AG09309 (cell line): ENCODE data around the gene ITGB5.
A peak's percentile ranks its signal among the peaks of the same experiment; 100 is the strongest.

ENCODE experiments used
- DNase-seq: peaks from one replicate; pipeline ENCODE4 v3.0.0-alpha.2; 2010; ENCODE audit warnings: low read depth
- H3K4me3 ChIP-seq: 2 replicates; pipeline ENCODE4 v1.5.1; 2011; ENCODE audit warnings: mild to moderate bottlenecking, low read depth, low read length, moderate library complexity; ENCODE audit not compliant: control insufficient read depth
- TF ChIP-seq, protein P1 (sequence below): IDR thresholded peaks from 2 replicates; pipeline ENCODE4 v1.5.1; 2011; ENCODE audit warnings: mild to moderate bottlenecking, low read depth, low read length, inconsistent platforms; ENCODE audit not compliant: insufficient read depth, control insufficient read depth; ENCODE audit errors: missing control alignments

Gene ITGB5

DNA sequence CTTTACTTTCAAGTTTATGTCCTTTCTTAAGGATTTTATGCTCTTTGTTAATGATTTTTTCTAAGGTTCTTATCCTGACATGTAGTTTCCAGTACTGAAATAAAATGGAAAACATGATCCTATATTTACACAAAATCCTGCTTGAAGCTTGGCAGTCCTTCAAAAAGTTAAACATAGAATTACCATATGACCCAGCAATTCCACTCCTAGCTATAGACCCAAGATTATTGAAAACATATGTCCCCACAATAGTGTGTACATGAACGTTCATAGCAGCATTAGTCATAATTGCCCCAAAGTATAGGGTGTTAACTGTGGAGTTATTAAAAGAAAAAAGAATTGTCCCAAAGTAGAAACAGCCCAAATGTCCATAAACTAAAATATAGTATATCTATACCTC, 33.2 kb downstream of the ITGB5 start:
- no peak overlapping the region for H3K4me3 ChIP-seq
- DNase-seq: no peak
- TF ChIP-seq, protein P1, sequence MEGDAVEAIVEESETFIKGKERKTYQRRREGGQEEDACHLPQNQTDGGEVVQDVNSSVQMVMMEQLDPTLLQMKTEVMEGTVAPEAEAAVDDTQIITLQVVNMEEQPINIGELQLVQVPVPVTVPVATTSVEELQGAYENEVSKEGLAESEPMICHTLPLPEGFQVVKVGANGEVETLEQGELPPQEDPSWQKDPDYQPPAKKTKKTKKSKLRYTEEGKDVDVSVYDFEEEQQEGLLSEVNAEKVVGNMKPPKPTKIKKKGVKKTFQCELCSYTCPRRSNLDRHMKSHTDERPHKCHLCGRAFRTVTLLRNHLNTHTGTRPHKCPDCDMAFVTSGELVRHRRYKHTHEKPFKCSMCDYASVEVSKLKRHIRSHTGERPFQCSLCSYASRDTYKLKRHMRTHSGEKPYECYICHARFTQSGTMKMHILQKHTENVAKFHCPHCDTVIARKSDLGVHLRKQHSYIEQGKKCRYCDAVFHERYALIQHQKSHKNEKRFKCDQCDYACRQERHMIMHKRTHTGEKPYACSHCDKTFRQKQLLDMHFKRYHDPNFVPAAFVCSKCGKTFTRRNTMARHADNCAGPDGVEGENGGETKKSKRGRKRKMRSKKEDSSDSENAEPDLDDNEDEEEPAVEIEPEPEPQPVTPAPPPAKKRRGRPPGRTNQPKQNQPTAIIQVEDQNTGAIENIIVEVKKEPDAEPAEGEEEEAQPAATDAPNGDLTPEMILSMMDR: no peak

DNA sequence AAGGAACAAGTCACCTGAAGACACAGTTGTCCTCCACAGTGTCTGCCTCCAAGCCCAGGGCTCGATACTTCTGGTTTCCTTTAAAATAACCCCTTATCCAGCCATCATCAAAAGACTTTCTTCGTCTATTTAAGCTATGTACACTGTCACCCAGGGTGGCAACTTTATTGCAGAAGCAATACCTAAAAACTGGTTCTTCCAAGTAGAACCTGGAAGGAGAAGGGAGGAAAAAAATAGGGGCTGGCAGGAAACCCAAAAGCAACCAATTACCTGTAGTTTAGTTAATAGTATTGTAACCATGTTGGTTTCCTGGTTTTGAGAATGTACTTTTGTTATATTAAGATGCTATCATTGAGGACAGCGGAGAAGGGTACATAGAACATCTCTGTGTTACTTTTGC, 33.7 kb downstream of the ITGB5 start:
- H3K4me3 ChIP-seq: no peak overlapping the region
- TF ChIP-seq, protein P1: no peak
- no peak for DNase-seq

DNA sequence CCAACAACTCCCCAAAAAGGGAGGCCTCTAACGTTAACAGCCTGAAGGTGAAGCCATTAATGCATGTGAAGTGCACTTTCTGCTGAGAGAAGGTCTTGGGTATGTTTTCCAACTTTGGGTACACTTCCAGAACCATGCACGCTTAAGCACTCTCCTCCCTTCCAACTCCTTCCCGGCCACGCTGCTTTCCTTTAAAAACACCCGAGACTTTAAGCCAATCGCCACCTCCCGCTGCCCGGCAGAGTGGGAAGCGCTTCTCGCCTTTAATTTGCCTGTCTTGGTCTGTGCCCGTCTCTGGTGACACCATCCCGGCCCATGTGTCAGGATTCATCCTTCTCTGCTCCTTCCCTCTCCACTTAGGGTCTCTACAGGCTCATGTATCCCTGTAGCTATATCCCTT, 35.3 kb downstream of the ITGB5 start:
- TF ChIP-seq, protein P1: no peak
- no peak for DNase-seq
- no peak overlapping the region for H3K4me3 ChIP-seq

DNA sequence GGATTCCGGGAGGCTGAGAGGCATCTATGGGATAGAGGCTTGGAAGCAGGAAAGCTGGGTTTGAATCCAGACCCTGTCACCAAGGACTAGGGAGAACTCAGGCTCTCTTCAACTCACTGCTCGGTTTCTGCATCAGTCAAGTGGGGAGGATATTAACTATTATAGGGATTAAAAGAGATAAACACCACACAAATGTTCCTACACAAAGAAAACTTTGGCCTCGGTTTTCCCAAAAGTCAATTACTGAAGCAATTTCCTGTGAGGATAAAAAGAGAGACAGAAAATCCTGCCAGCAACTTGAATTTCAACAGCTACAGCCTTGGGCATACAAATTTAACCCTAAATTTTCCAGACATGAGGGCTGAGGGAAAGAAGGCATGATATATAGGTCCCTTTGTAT, 36.0 kb downstream of the ITGB5 start:
- DNase-seq: no peak
- no peak overlapping the region for H3K4me3 ChIP-seq
- TF ChIP-seq, protein P1: no peak

DNA sequence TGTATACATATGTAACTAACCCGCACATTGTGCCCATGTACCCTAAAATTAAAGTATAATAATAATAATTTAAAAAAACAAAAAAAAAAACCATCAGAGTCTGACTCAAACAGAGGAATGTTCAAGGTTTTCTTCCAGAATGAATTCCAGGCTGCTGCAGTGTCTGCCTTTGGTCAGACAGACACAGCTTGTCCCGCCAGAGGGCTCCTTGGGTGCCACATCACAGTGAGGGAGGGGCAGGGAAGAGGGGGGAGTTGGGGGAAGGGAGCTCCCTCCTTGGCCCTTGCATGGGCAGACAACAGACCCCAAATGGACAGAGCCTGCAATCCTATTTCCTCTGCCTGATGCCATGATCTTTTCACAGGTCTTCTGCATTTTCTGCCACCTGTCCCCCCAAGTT, 36.5 kb downstream of the ITGB5 start:
- H3K4me3 ChIP-seq: no peak overlapping the region
- DNase-seq: no peak
- TF ChIP-seq, protein P1: peak; percentile 16

DNA sequence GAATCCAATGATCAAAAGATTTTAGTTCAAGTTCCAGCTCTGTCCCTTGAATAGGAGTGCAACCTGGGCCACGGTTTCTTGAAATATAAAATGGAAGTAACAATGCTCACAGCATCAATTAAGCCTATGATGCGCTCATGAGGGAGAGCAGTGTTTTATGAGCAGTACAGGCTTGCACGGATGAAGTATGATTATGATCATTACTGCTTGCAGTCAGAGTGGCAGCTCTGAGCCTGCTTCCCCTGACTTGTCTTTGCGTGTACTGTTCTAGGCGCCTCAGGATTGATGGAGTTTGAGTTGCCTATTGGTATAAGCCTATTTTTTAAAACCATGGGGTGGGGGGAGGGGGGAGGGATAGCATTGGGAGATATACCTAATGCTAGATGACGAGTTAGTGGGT, 37.0 kb downstream of the ITGB5 start:
- DNase-seq: no peak
- TF ChIP-seq, protein P1: no peak

DNA sequence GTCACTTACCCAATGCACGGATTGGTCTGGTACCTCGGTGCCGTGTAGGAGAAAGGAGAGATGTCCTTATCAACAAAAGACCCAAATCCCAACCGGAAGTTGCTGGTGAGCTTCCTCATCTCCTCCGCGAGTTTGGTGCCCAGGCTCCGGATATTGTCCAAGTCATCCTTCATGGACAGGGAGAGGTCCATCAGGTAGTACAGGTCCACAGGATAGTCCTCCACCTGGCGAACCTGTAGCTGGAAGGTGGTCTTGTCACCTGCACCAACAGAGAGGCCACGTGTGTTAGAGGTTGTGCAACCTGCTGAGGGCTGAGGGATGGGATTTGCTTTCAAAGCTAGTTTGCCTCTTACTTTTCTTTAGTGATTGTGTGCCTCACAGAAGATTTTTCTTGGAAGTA, 38.9 kb downstream of the ITGB5 start:
- no peak for DNase-seq
- H3K4me3 ChIP-seq: no peak overlapping the region
- TF ChIP-seq, protein P1: no peak

More for the DNA sequence above, 37.0 kb downstream of the ITGB5 start:
- no peak overlapping the region for H3K4me3 ChIP-seq
